Measurements from ENCODE around the gene KIAA1549. TPM values are rescaled to one million over a fixed set of nuclear protein-coding genes. Genes with fewer than 3 reads are reported as not detected.
"Not testable (repeated sequence)": the region's sequence is repeated elsewhere in the genome, so short reads cannot be mapped to it uniquely, and the experiment has no call there.

Gene KIAA1549
- total RNA-seq, 2 experiments from 2014 or later = not detected

GRCh38 chr7:138814816-138815332 lies 166.3 kb downstream of the KIAA1549 start:
- intact Hi-C loops (cut with DNase I, micrococcal nuclease) = no loop called here
- Histone ChIP-seq H3K27ac (ENCODE audit: low read depth in 1 of 2, low read length in 2 of 2) (no peak overlapping the region), H3K36me3 (ENCODE audit: insufficient read depth, low read length) (no peaks in the 10 kb centered on the region), H3K4me1 (ENCODE audit: insufficient read depth, low read length) (no peaks in the 10 kb centered on the region), H3K9me3 (ENCODE audit: control insufficient read depth in 1 of 2, insufficient read depth in 1 of 2, low read length in 2 of 2) (no peaks in the 10 kb centered on the region), H3K27me3 (ENCODE audit: control insufficient read depth in 1 of 2, insufficient read depth in 2 of 2, low read length in 2 of 2) (no peaks in the 10 kb centered on the region), H3K4me3 (ENCODE audit: low read length) (no peak overlapping the region)
- ATAC-seq (ENCODE audit: poor library complexity) (no peak), DNase-seq (no peak)
- H3K9me3 Mint-ChIP-seq = no peaks in the 10 kb centered on the region
- no peaks in the 10 kb centered on the region for H3K36me3 Mint-ChIP-seq (ENCODE audit: low read depth)
- H3K27me3 Mint-ChIP-seq = no peaks in the 10 kb centered on the region
- no peaks in the 10 kb centered on the region for H3K4me1 Mint-ChIP-seq (ENCODE audit: low read depth)
- TF ChIP-seq CTCF (IDR thresholded peaks at IDR 0.05) = no peak
- CTCF ChIA-PET = no interaction called here
- POLR2A ChIA-PET = no interaction called here
- no peak overlapping the region for H3K4me3 Mint-ChIP-seq
- no peak overlapping the region for H3K27ac Mint-ChIP-seq

- no peaks in the 10 kb centered on the region for H3K9me3 Mint-ChIP-seq
- no peak overlapping the region for H3K27ac ChIP-seq (ENCODE audit: low read depth in 1 of 2, low read length in 2 of 2)
- no peak overlapping the region for H3K4me3 ChIP-seq (ENCODE audit: low read length)
- no peaks in the 10 kb centered on the region for H3K9me3 ChIP-seq (ENCODE audit: control insufficient read depth in 1 of 2, insufficient read depth in 1 of 2, low read length in 2 of 2)
- ATAC-seq (ENCODE audit: poor library complexity) (no peak), DNase-seq (no peak)
- no peaks in the 10 kb centered on the region for H3K27me3 ChIP-seq (ENCODE audit: control insufficient read depth in 1 of 2, insufficient read depth in 2 of 2, low read length in 2 of 2)
- no peak overlapping the region for H3K27ac Mint-ChIP-seq
- H3K4me3 Mint-ChIP-seq = no peak overlapping the region
- ChIA-PET POLR2A (no interaction called here), CTCF (no interaction called here)
- TF ChIP-seq CTCF (IDR thresholded peaks at IDR 0.05) = no peak
- H3K4me1 ChIP-seq (ENCODE audit: insufficient read depth, low read length) = no peaks in the 10 kb centered on the region
- H3K36me3 ChIP-seq (ENCODE audit: insufficient read depth, low read length) = no peaks in the 10 kb centered on the region
- H3K4me1 Mint-ChIP-seq (ENCODE audit: low read depth) = no peaks in the 10 kb centered on the region
- H3K27me3 Mint-ChIP-seq = no peaks in the 10 kb centered on the region
- intact Hi-C loops (cut with DNase I, micrococcal nuclease) = no loop called here
- no peaks in the 10 kb centered on the region for H3K36me3 Mint-ChIP-seq (ENCODE audit: low read depth)
Observed at GRCh38 chr7:138813945-138814344, 167.2 kb downstream of the KIAA1549 start.

DNA sequence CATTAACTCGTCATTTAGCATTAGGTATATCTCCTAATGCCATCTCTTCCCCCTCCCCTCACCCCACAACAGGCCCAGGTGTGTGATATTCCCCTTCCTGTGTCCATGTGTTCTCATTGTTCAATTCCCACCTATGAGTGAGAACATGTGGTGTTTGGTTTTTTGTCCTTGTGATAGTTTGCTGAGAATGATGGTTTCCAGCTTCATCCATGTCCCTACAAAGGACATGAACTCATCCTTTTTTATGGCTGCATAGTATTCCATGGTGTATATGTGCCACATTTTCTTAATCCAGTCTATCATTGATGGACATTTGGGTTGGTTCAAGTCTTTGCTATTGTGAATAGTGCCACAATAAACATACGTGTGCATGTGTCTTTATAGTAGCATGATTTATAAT lies 169.9 kb downstream of the KIAA1549 start:
- POLR2A ChIA-PET; H3K4me1 Mint-ChIP-seq (ENCODE audit: low read depth); CTCF ChIA-PET; H3K4me3 ChIP-seq (ENCODE audit: low read length); H3K27me3 ChIP-seq (ENCODE audit: control insufficient read depth in 1 of 2, insufficient read depth in 2 of 2, low read length in 2 of 2); H3K27me3 Mint-ChIP-seq; H3K27ac Mint-ChIP-seq; H3K4me1 ChIP-seq (ENCODE audit: insufficient read depth, low read length); H3K36me3 ChIP-seq (ENCODE audit: insufficient read depth, low read length); H3K27ac ChIP-seq (ENCODE audit: low read depth in 1 of 2, low read length in 2 of 2); intact Hi-C loops (cut with DNase I, micrococcal nuclease); H3K36me3 Mint-ChIP-seq (ENCODE audit: low read depth); H3K4me3 Mint-ChIP-seq; H3K9me3 Mint-ChIP-seq; H3K9me3 ChIP-seq (ENCODE audit: control insufficient read depth in 1 of 2, insufficient read depth in 1 of 2, low read length in 2 of 2); DNase-seq; ATAC-seq (ENCODE audit: poor library complexity): not testable (repeated sequence)

GRCh38 chr7:138809346-138809745 lies 171.8 kb downstream of the KIAA1549 start:
- intact Hi-C loops (cut with DNase I, micrococcal nuclease) = no loop called here
- no peak for TF ChIP-seq CTCF (IDR thresholded peaks at IDR 0.05)
- CTCF ChIA-PET = no interaction called here

More at GRCh38 chr7:138809346-138809745, 171.8 kb downstream of the KIAA1549 start:
- Mint-ChIP-seq H3K4me1 (ENCODE audit: low read depth) (no peaks in the 10 kb centered on the region), H3K27ac (no peak overlapping the region), H3K4me3 (no peak overlapping the region), H3K9me3 (peaks cover 2% of the 10 kb centered on the region), H3K27me3 (no peaks in the 10 kb centered on the region), H3K36me3 (ENCODE audit: low read depth) (no peaks in the 10 kb centered on the region)
- Histone ChIP-seq H3K9me3 (ENCODE audit: control insufficient read depth in 1 of 2, insufficient read depth in 1 of 2, low read length in 2 of 2) (peaks cover 0 to 8% of the 10 kb centered on the region in 2 experiments), H3K4me1 (ENCODE audit: insufficient read depth, low read length) (no peaks in the 10 kb centered on the region), H3K36me3 (ENCODE audit: insufficient read depth, low read length) (no peaks in the 10 kb centered on the region), H3K27me3 (ENCODE audit: control insufficient read depth in 1 of 2, insufficient read depth in 2 of 2, low read length in 2 of 2) (no peaks in the 10 kb centered on the region), H3K4me3 (ENCODE audit: low read length) (no peak overlapping the region), H3K27ac (ENCODE audit: low read depth in 1 of 2, low read length in 2 of 2) (no peak overlapping the region)
- DNase-seq (no peak), ATAC-seq (ENCODE audit: poor library complexity) (no peak)
- POLR2A ChIA-PET = no interaction called here

Measured in CD4-positive, alpha-beta T cell (primary cell).